Astrocyte of the hippocampus (primary cell): ENCODE data around the gene C6orf120.

Experiments used
- DNase-seq: peaks from one replicate; pipeline ENCODE4 v3.0.0; 2011; ENCODE audit warnings: low read depth, low spot score

Gene C6orf120

GRCh38 chr6:169701954-169702839 lies at the start of gene C6orf120, which contains the start of gene WDR27:
Gene C6orf120 (plus strand): TSS chr6:169702126. CDS start chr6:169702460, 334 bp downstream.
Gene WDR27 (minus strand): TSS chr6:169702029. CDS start chr6:169689005, 13,024 bp downstream.
- peak; percentile 99 for DNase-seq

- no peak for DNase-seq
These were observed 49.0 kb upstream of the C6orf120 start for GRCh38 chr6:169652896-169653295.

GRCh38 chr6:169653691-169654090 lies 48.2 kb upstream of the C6orf120 start:
- no peak for DNase-seq

- peak; percentile 88 for DNase-seq
These were observed 47.1 kb upstream of the C6orf120 start for GRCh38 chr6:169654598-169655391.

- DNase-seq: no peak
These were observed 45.2 kb upstream of the C6orf120 start for GRCh38 chr6:169656546-169657283.

- DNase-seq: no peak
These were observed 44.7 kb upstream of the C6orf120 start for GRCh38 chr6:169657284-169657610.

- DNase-seq: no peak
These were observed 41.9 kb upstream of the C6orf120 start for GRCh38 chr6:169659820-169660610.

- DNase-seq: no peak
These were observed 41.1 kb upstream of the C6orf120 start for GRCh38 chr6:169660751-169661390.

GRCh38 chr6:169661391-169661756 lies 40.6 kb upstream of the C6orf120 start:
- DNase-seq: no peak

- no peak for DNase-seq
These were observed 38.5 kb upstream of the C6orf120 start for GRCh38 chr6:169663468-169663867.

- no peak for DNase-seq
These were observed 37.7 kb upstream of the C6orf120 start for GRCh38 chr6:169664227-169664626.

- no peak for DNase-seq
These were observed 36.6 kb upstream of the C6orf120 start for GRCh38 chr6:169665289-169665688.

GRCh38 chr6:169666441-169666840 lies 35.5 kb upstream of the C6orf120 start:
- no peak for DNase-seq

- DNase-seq: no peak
These were observed 34.2 kb upstream of the C6orf120 start for GRCh38 chr6:169667716-169668115.

- no peak for DNase-seq
These were observed 33.6 kb upstream of the C6orf120 start for GRCh38 chr6:169668203-169668847.

- DNase-seq: no peak
These were observed 32.8 kb upstream of the C6orf120 start for GRCh38 chr6:169669147-169669546.

GRCh38 chr6:169669889-169670288 lies 32.0 kb upstream of the C6orf120 start:
- DNase-seq: peak; percentile 11

GRCh38 chr6:169671563-169671962 lies 30.4 kb upstream of the C6orf120 start:
- no peak for DNase-seq

GRCh38 chr6:169675011-169675410 lies 26.9 kb upstream of the C6orf120 start:
- DNase-seq: no peak

GRCh38 chr6:169677096-169677495 lies 24.8 kb upstream of the C6orf120 start:
- DNase-seq: no peak
